ENCODE data around the gene COL20A1.
"Not testable (repeated sequence)": the region's sequence is repeated elsewhere in the genome, so short reads cannot be mapped to it uniquely, and the experiment has no call there.

The COL20A1 gene

GRCh38 chr20:63292292-63292701 is 689 bp upstream of the COL20A1 start:
- DNase-seq = no peak

- no peak for DNase-seq
Measured at GRCh38 chr20:63293456-63293855, 470 bp downstream of the COL20A1 start.

GRCh38 chr20:63293871-63294535 is 1.0 kb downstream of the COL20A1 start:
- DNase-seq = no peak

- no peak for DNase-seq
Measured at GRCh38 chr20:63294536-63294900, 1.5 kb downstream of the COL20A1 start.

- DNase-seq = no peak
Measured at GRCh38 chr20:63295018-63295417, 2.0 kb downstream of the COL20A1 start.

GRCh38 chr20:63295422-63295821 is 2.4 kb downstream of the COL20A1 start:
- no peak for DNase-seq

- DNase-seq = no peak
Measured at GRCh38 chr20:63295846-63296245, 2.9 kb downstream of the COL20A1 start.

GRCh38 chr20:63296531-63297299 is 3.7 kb downstream of the COL20A1 start:
- DNase-seq = no peak

GRCh38 chr20:63297371-63297781 is 4.4 kb downstream of the COL20A1 start:
- no peak for DNase-seq

- no peak for DNase-seq
Measured at GRCh38 chr20:63297796-63298572, 5.0 kb downstream of the COL20A1 start.

GRCh38 chr20:63298731-63299312 is 5.8 kb downstream of the COL20A1 start:
- DNase-seq = no peak

GRCh38 chr20:63301671-63302070 is 8.7 kb downstream of the COL20A1 start:
- DNase-seq = no peak

GRCh38 chr20:63303095-63303666 is 10.2 kb downstream of the COL20A1 start:
- DNase-seq = no peak

GRCh38 chr20:63305393-63305792 is 12.4 kb downstream of the COL20A1 start:
- DNase-seq = no peak

GRCh38 chr20:63305933-63306672 is 13.1 kb downstream of the COL20A1 start:
- not testable (repeated sequence) for DNase-seq

- no peak for DNase-seq
Measured at GRCh38 chr20:63306673-63307537, 13.9 kb downstream of the COL20A1 start.

- no peak for DNase-seq
Measured at GRCh38 chr20:63307538-63308217, 14.7 kb downstream of the COL20A1 start.

- DNase-seq = no peak
Measured at GRCh38 chr20:63308218-63308911, 15.4 kb downstream of the COL20A1 start.

- DNase-seq = no peak
Measured at GRCh38 chr20:63309261-63310071, 16.5 kb downstream of the COL20A1 start.
